ENCODE measurements around the gene BBS9. TPM values are rescaled to one million over a fixed set of nuclear protein-coding genes. Genes with fewer than 3 reads are reported as not detected.

Gene BBS9
- polyA plus RNA-seq, 1 donor from 2014 or later: 9.8 TPM

DNA sequence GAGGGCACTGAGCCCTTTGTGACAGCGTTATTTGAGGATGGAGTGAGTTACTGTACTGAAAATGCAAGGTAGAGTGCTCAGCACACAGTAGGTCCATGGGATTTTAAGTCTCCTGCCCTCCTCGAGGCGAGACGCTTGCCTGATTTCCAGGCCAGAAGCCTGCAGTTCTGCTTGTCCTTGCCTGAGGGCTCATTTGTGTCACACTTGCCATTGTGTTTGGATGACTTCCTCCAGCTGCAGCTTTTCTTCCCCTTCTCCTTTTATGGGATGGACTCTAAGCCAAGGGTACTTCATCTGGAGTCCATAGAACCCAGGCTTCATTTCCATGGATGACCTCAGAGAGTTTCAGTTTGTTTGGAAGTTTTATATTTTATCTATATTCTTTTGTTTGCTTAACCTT, 471.7 kb downstream of the BBS9 start:
- Histone ChIP-seq H3K9ac (ENCODE audit: low read length) (no peak overlapping the region), H4K20me1 (ENCODE audit: insufficient read depth) (no peaks in the 10 kb centered on the region), H3K27me3 (ENCODE audit: insufficient read depth, low read depth, low read length) (no peaks in the 10 kb centered on the region), H3K4me3 (ENCODE audit: low read length) (no peak overlapping the region), H2AFZ (ENCODE audit: low read depth, low read length) (no peak overlapping the region), H3K4me2 (ENCODE audit: low read length) (no peak overlapping the region), H3K9me2 (ENCODE audit: insufficient read depth, low read length) (no peaks in the 10 kb centered on the region), H3K36me3 (ENCODE audit: insufficient read depth, low read length) (no peaks in the 10 kb centered on the region), H3F3A (ENCODE audit: insufficient read depth, low read length, poor library complexity, severe bottlenecking) (no peaks in the 10 kb centered on the region), H3K27ac (ENCODE audit: low read length) (no peak overlapping the region), H3K79me2 (replicated peaks; ENCODE audit: insufficient read depth, low read length) (no peaks in the 10 kb centered on the region), H3K9me3 (ENCODE audit: low read length) (no peaks in the 10 kb centered on the region)
- TF ChIP-seq, protein P1, sequence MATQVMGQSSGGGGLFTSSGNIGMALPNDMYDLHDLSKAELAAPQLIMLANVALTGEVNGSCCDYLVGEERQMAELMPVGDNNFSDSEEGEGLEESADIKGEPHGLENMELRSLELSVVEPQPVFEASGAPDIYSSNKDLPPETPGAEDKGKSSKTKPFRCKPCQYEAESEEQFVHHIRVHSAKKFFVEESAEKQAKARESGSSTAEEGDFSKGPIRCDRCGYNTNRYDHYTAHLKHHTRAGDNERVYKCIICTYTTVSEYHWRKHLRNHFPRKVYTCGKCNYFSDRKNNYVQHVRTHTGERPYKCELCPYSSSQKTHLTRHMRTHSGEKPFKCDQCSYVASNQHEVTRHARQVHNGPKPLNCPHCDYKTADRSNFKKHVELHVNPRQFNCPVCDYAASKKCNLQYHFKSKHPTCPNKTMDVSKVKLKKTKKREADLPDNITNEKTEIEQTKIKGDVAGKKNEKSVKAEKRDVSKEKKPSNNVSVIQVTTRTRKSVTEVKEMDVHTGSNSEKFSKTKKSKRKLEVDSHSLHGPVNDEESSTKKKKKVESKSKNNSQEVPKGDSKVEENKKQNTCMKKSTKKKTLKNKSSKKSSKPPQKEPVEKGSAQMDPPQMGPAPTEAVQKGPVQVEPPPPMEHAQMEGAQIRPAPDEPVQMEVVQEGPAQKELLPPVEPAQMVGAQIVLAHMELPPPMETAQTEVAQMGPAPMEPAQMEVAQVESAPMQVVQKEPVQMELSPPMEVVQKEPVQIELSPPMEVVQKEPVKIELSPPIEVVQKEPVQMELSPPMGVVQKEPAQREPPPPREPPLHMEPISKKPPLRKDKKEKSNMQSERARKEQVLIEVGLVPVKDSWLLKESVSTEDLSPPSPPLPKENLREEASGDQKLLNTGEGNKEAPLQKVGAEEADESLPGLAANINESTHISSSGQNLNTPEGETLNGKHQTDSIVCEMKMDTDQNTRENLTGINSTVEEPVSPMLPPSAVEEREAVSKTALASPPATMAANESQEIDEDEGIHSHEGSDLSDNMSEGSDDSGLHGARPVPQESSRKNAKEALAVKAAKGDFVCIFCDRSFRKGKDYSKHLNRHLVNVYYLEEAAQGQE (IDR thresholded peaks at IDR 0.05; ENCODE audit: borderline replicate concordance): no peak
- TF ChIP-seq EZH2 (IDR thresholded peaks at IDR 0.05; ENCODE audit: borderline replicate concordance, insufficient read depth, low read length, poor library complexity, severe bottlenecking) (no peak), POLR2AphosphoS5 (IDR thresholded peaks at IDR 0.05) (no peak), EP300 (conservative IDR thresholded peaks at IDR 0.05; ENCODE audit: poor library complexity, severe bottlenecking) (no peak), SMC3 (conservative IDR thresholded peaks at IDR 0.05; ENCODE audit: poor library complexity) (no peak), MXI1 (conservative IDR thresholded peaks at IDR 0.05; ENCODE audit: poor library complexity, severe bottlenecking) (no peak), RAD21 (conservative IDR thresholded peaks at IDR 0.05) (no peak), TAF1 (IDR thresholded peaks at IDR 0.05; ENCODE audit: low read depth) (no peak)
- TF ChIP-seq, protein P2, sequence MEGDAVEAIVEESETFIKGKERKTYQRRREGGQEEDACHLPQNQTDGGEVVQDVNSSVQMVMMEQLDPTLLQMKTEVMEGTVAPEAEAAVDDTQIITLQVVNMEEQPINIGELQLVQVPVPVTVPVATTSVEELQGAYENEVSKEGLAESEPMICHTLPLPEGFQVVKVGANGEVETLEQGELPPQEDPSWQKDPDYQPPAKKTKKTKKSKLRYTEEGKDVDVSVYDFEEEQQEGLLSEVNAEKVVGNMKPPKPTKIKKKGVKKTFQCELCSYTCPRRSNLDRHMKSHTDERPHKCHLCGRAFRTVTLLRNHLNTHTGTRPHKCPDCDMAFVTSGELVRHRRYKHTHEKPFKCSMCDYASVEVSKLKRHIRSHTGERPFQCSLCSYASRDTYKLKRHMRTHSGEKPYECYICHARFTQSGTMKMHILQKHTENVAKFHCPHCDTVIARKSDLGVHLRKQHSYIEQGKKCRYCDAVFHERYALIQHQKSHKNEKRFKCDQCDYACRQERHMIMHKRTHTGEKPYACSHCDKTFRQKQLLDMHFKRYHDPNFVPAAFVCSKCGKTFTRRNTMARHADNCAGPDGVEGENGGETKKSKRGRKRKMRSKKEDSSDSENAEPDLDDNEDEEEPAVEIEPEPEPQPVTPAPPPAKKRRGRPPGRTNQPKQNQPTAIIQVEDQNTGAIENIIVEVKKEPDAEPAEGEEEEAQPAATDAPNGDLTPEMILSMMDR (IDR thresholded peaks at IDR 0.05; ENCODE audit: poor library complexity, severe bottlenecking): no peak

- H3K9me3 ChIP-seq (ENCODE audit: low read length): no peaks in the 10 kb centered on the region
- H3K9me2 ChIP-seq (ENCODE audit: insufficient read depth, low read length): no peaks in the 10 kb centered on the region
Measured at GRCh38 chr7:33601884-33602283, 472.5 kb downstream of the BBS9 start.

More at GRCh38 chr7:33601884-33602283, 472.5 kb downstream of the BBS9 start:
- H3K4me3 ChIP-seq (ENCODE audit: low read length): no peak overlapping the region
- no peaks in the 10 kb centered on the region for H3F3A ChIP-seq (ENCODE audit: insufficient read depth, low read length, poor library complexity, severe bottlenecking)
- H3K27me3 ChIP-seq (ENCODE audit: insufficient read depth, low read depth, low read length): no peaks in the 10 kb centered on the region
- H3K36me3 ChIP-seq (ENCODE audit: insufficient read depth, low read length): no peaks in the 10 kb centered on the region
- H3K27ac ChIP-seq (ENCODE audit: low read length): no peak overlapping the region
- no peaks in the 10 kb centered on the region for H3K79me2 ChIP-seq (replicated peaks; ENCODE audit: insufficient read depth, low read length)
- no peak overlapping the region for H2AFZ ChIP-seq (ENCODE audit: low read depth, low read length)
- no peak overlapping the region for H3K9ac ChIP-seq (ENCODE audit: low read length)
- H3K4me2 ChIP-seq (ENCODE audit: low read length): no peak overlapping the region
- no peaks in the 10 kb centered on the region for H4K20me1 ChIP-seq (ENCODE audit: insufficient read depth)
- TF ChIP-seq POLR2AphosphoS5 (IDR thresholded peaks at IDR 0.05): no peak
- no peak for TF ChIP-seq EP300 (conservative IDR thresholded peaks at IDR 0.05; ENCODE audit: poor library complexity, severe bottlenecking)
- TF ChIP-seq, protein P1 (IDR thresholded peaks at IDR 0.05; ENCODE audit: borderline replicate concordance): no peak
- no peak for TF ChIP-seq MXI1 (conservative IDR thresholded peaks at IDR 0.05; ENCODE audit: poor library complexity, severe bottlenecking)

All from neural cell (in vitro differentiated cells).